CD4-positive, alpha-beta T cell (primary cell): Measurements from ENCODE around the gene KLHL2. TPM values are rescaled to one million over a fixed set of nuclear protein-coding genes. Genes with fewer than 3 reads are reported as not detected.
A peak's percentile ranks its signal among the peaks of the same experiment; 100 is the strongest.

ENCODE experiments used
- ATAC-seq: fragments of 200-7000 bp; cut with Tn5 transposase; one replicate; pipeline ENCODE4 v1.10.0; 2022; ENCODE audit warnings: mild to moderate bottlenecking; ENCODE audit not compliant: poor library complexity
- CTCF ChIA-PET: fragments of 350-600 bp; sonication (Branson Sonifier 250); formaldehyde crosslinking; loops from one replicate; lab custom pipeline; 2021; ENCODE audit warnings: antibody characterized with exemption, inconsistent platforms; lab: Charles Lee
- POLR2A ChIA-PET: fragments of 350-600 bp; sonication (Branson Sonifier 250); formaldehyde crosslinking; loops from one replicate; lab custom pipeline; 2021; ENCODE audit warnings: antibody characterized with exemption, inconsistent platforms; lab: Charles Lee
- DNase-seq, 14 experiments: peaks; one replicate each; pipeline ENCODE4 v3.0.0-alpha.2; 2013 to 2020; ENCODE audit warnings: mixed read lengths in 2 of 14
- H3K27ac ChIP-seq, 2 donors: one replicate each; pipeline versions ENCODE4 v1.5.1 to v1.7.0; 2013; ENCODE audit warnings: low read length in 2 of 2, low read depth in 1 of 2, mild to moderate bottlenecking in 1 of 2
- H3K27me3 ChIP-seq, 2 experiments: 1 replicate in 1 of 2; 2 replicates in 1 of 2; pipeline versions ENCODE4 v1.6.1 to v1.7.0; 2013; ENCODE audit warnings: low read length in 2 of 2, control low read depth in 1 of 2, mild to moderate bottlenecking in 1 of 2, moderate library complexity in 1 of 2; ENCODE audit not compliant: insufficient read depth in 2 of 2, control insufficient read depth in 1 of 2
- H3K36me3 ChIP-seq: one replicate; pipeline ENCODE4 v1.6.1; 2013; ENCODE audit warnings: low read length, control low read depth; ENCODE audit not compliant: insufficient read depth
- H3K4me1 ChIP-seq: one replicate; pipeline ENCODE4 v1.6.1; 2013; ENCODE audit warnings: low read length, control low read depth; ENCODE audit not compliant: insufficient read depth
- H3K4me3 ChIP-seq: one replicate; pipeline ENCODE4 v1.5.1; 2013; ENCODE audit warnings: mild to moderate bottlenecking, low read length, moderate library complexity
- H3K9me3 ChIP-seq, 2 experiments: 1 replicate in 1 of 2; 2 replicates in 1 of 2; pipeline versions ENCODE4 v1.6.1 to v1.7.0; 2013; ENCODE audit warnings: low read length in 2 of 2, mild to moderate bottlenecking in 2 of 2, control low read depth in 1 of 2, moderate library complexity in 1 of 2; ENCODE audit not compliant: control insufficient read depth in 1 of 2, insufficient read depth in 1 of 2
- H3K27ac Mint-ChIP-seq: one replicate; pipeline ENCODE4 v1.8.0; 2020; ENCODE audit warnings: mixed read lengths
- H3K27me3 Mint-ChIP-seq: one replicate; pipeline ENCODE4 v1.8.0; 2021; ENCODE audit warnings: mixed read lengths
- H3K36me3 Mint-ChIP-seq: one replicate; pipeline ENCODE4 v1.8.0; 2021; ENCODE audit warnings: low read depth, mixed read lengths
- H3K4me1 Mint-ChIP-seq: one replicate; pipeline ENCODE4 v1.8.0; 2021; ENCODE audit warnings: low read depth, mixed read lengths
- H3K4me3 Mint-ChIP-seq: one replicate; pipeline ENCODE4 v1.8.0; 2020; ENCODE audit warnings: mild to moderate bottlenecking, mixed read lengths
- H3K9me3 Mint-ChIP-seq: one replicate; pipeline ENCODE4 v1.8.0; 2020; ENCODE audit warnings: mixed read lengths
- CTCF ChIP-seq: fragments of 200-600 bp; IDR thresholded peaks from one replicate; pipeline ENCODE4 v1.8.0; 2022; ENCODE audit warnings: antibody characterized with exemption, mild to moderate bottlenecking
- intact Hi-C, 2 experiments: fragments of 100-400 bp; cut with DNase I in 1 of 2; cut with micrococcal nuclease in 1 of 2; formaldehyde crosslinking; loops; one replicate each; pipeline versions ENCODE4 v1.15.1 to v1.9.0; 2023 to 2025; cut with DNase I, micrococcal nuclease
- total RNA-seq, 174 experiments: library from RNA in 2 of 174; stranded (reverse) in 2 of 174; gene quantifications; one replicate each; pipeline ENCODE4 v1.2.3 and lab custom pipeline; 2021 to 2026

KLHL2 gene
- total RNA-seq, 2 experiments from 2014 or later, result 19.9 to 20.0 TPM

DNA sequence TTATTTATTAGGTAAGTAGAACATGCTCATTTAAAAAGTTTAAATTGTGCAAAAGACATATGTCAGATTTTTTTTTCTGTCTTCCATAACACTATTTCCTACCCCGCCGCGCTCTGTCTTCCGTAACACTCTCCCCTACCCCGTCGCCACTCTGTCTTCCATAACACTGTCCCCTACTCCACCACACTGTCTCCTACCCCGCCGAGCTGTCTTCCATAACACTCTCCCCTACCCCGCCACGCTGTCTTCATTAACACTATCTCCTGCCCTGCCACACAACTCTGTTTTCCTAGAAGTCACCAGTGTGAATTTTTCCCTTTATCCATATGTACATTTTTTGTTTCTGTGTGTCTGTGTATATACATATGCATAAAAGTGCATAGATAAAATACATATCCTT is 124.5 kb downstream of the KLHL2 start:
- POLR2A ChIA-PET, result no interaction called here
- H3K4me1 ChIP-seq, result peaks cover 27% of the 10 kb centered on the region
- no peaks in the 10 kb centered on the region for H3K9me3 Mint-ChIP-seq
- H3K4me3 Mint-ChIP-seq, result peak overlapping the region; percentile 5
- no peak overlapping the region for H3K27ac ChIP-seq
- peaks cover 22% of the 10 kb centered on the region for H3K36me3 ChIP-seq
- peaks cover 39% of the 10 kb centered on the region for H3K4me1 Mint-ChIP-seq
- ATAC-seq (no peak), DNase-seq (no peak)
- CTCF ChIA-PET, result no interaction called here
- H3K9me3 ChIP-seq, result no peaks in the 10 kb centered on the region
- H3K27me3 Mint-ChIP-seq, result no peaks in the 10 kb centered on the region
- peaks cover 48% of the 10 kb centered on the region for H3K36me3 Mint-ChIP-seq
- H3K27ac Mint-ChIP-seq, result peak overlapping the region; percentile 16
- H3K4me3 ChIP-seq, result no peak overlapping the region
- H3K27me3 ChIP-seq, result no peaks in the 10 kb centered on the region
- TF ChIP-seq CTCF, result no peak
- intact Hi-C loops, result loop anchor here in 1 of 2 experiments (2.0 kb wide), 1 partner anchor 127 kb away; no protein-coding TSS in a partner anchor

DNA sequence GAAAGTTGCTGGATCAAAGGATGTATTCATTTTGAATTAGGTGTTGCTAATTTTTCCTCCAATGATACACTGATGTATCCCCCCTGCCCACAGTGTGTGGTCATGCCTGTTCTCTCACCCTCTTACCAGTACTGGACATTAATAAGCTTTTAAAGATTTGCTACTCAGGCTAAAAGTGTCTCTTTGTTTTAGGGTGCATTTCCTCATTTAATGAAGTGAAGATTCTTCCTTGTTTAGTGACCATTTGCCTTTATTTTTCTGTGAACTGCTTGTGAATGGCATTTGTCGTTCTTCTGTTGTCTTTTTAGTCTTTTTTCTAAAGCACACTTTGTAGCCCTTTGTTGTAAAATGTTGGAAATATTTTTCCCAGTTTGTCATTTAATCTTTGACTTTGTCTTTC is 125.1 kb downstream of the KLHL2 start:
- H3K4me1 ChIP-seq, result peaks cover 27% of the 10 kb centered on the region
- no peaks in the 10 kb centered on the region for H3K9me3 ChIP-seq
- ATAC-seq (no peak), DNase-seq (no peak)
- Mint-ChIP-seq H3K9me3 (no peaks in the 10 kb centered on the region), H3K27ac (peak overlapping the region; percentile 16), H3K4me3 (no peak overlapping the region), H3K36me3 (peaks cover 55% of the 10 kb centered on the region), H3K27me3 (no peaks in the 10 kb centered on the region), H3K4me1 (peaks cover 39% of the 10 kb centered on the region)
- H3K27ac ChIP-seq, result no peak overlapping the region
- ChIA-PET POLR2A (no interaction called here), CTCF (no interaction called here)
- H3K4me3 ChIP-seq, result no peak overlapping the region
- TF ChIP-seq CTCF, result no peak
- peaks cover 26% of the 10 kb centered on the region for H3K36me3 ChIP-seq
- intact Hi-C loops, result no loop called here
- no peaks in the 10 kb centered on the region for H3K27me3 ChIP-seq

GRCh38 chr4:165335163-165335703 is 127.9 kb downstream of the KLHL2 start:
- no peaks in the 10 kb centered on the region for H3K27me3 Mint-ChIP-seq
- H3K9me3 ChIP-seq, result no peaks in the 10 kb centered on the region
- no peak overlapping the region for H3K4me3 Mint-ChIP-seq
- intact Hi-C loops, result no loop called here
- no peak for TF ChIP-seq CTCF
- H3K36me3 Mint-ChIP-seq, result peaks cover 77% of the 10 kb centered on the region
- no peak overlapping the region for H3K4me3 ChIP-seq
- H3K27ac ChIP-seq, result no peak overlapping the region
- H3K36me3 ChIP-seq, result peaks cover 41% of the 10 kb centered on the region
- POLR2A ChIA-PET, result no interaction called here
- CTCF ChIA-PET, result no interaction called here
- no peak for DNase-seq
- ATAC-seq, result no peak
- peak overlapping the region; percentile 49 for H3K27ac Mint-ChIP-seq
- H3K27me3 ChIP-seq, result no peaks in the 10 kb centered on the region
- H3K9me3 Mint-ChIP-seq, result no peaks in the 10 kb centered on the region
- peaks cover 38% of the 10 kb centered on the region for H3K4me1 Mint-ChIP-seq
- peaks cover 7% of the 10 kb centered on the region for H3K4me1 ChIP-seq
